G401.6 (cell line): ENCODE data around the gene TAAR1.
"Not testable (repeated sequence)": the region's sequence is repeated elsewhere in the genome, so short reads cannot be mapped to it uniquely, and the experiment has no call there.

Source experiments
- FAIRE-seq: peaks from 2 replicates; lab custom pipeline; 2012; peaks lifted over from hg19 to GRCh38; lab: Jason Lieb, UNC

TAAR1 gene, protein sequence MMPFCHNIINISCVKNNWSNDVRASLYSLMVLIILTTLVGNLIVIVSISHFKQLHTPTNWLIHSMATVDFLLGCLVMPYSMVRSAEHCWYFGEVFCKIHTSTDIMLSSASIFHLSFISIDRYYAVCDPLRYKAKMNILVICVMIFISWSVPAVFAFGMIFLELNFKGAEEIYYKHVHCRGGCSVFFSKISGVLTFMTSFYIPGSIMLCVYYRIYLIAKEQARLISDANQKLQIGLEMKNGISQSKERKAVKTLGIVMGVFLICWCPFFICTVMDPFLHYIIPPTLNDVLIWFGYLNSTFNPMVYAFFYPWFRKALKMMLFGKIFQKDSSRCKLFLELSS

DNA sequence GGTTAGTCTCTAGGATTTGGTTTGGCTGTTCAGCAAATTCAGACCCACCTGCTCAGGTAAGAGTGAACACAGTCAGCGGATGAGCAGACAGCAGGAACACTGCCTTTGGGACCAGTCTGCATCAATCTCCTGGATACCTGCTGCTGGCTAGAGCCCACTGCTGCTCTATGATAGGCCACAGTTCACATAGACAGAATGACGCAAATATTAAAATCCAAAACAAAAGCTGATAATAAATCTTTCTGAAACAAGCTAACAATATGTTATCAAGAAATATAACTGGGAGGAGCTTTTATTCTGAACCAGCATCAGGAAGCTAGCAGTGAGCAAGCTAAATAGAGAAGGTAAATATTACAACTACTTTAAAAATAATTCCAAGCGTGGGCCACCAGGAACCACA is at the start of gene TAAR1:
Gene TAAR1 (minus strand): TSS at position 101 of the 400 bp plus-strand sequence. CDS start 13,179 bp downstream, outside the sequence.
- FAIRE-seq, result no peak

GRCh38 chr6:132708771-132709170 is 49.8 kb upstream of the TAAR1 start:
- no peak for FAIRE-seq

DNA sequence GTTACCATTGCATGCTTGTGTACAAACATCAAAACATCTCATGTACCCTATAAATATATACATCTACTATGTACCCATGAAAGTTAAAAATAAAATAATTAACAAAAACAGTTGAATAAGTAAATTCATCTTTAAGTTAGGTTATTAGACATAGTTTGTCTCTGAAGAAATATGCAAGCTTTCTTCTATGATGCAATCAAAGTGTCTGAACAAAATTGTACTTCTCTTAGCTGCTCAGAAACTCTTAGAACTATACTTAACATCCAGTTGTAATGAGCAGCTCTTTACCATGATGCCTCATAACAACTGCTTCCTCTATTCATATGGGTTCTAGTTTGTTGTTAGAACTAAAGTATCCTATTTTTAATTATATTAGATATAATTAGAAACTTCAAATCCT is 49.0 kb upstream of the TAAR1 start:
- FAIRE-seq, result no peak

DNA sequence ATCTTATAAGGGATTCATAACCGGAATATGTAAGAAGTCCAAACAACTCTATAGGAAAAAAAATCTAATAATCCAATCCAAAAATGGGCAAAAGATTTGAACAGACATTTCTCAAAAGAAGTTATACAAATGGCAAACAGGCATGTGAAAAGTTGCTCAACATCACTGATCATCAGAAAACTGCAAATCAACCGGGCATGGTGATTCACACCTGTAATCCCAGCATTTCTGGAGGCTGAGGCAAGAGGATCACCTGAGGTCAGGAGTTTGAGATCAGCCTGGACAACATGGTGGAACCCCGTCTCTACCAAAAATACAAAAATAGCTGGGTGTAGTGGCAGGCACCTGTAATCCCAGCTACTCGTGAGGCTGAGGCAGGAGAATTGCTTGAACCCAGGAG is 47.8 kb upstream of the TAAR1 start:
- not testable (repeated sequence) for FAIRE-seq

- no peak for FAIRE-seq
These were observed 45.0 kb upstream of the TAAR1 start for GRCh38 chr6:132703936-132704335.

DNA sequence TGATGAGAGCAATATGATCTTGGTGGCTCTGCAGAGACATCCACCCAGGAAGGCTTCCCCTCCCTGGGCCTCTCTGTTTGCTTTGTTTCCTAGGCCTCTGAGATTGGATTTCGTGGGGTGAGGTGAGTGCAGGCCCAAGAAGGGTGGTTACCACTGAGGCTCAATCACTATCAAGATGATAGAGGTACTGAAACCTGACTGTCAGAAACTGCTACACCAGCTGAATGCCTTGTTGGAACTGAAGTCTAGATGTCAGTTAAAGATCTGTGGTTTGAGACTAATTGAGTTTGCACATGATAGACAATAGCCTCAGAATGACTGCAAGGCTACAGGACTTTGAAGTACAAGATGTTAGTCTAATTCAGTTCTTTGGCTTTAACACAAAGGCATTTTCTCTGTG is 39.6 kb upstream of the TAAR1 start:
- no peak for FAIRE-seq

- no peak for FAIRE-seq
These were observed 36.8 kb upstream of the TAAR1 start for GRCh38 chr6:132695773-132696172.

- no peak for FAIRE-seq
These were observed 34.5 kb upstream of the TAAR1 start for GRCh38 chr6:132693478-132693877.

DNA sequence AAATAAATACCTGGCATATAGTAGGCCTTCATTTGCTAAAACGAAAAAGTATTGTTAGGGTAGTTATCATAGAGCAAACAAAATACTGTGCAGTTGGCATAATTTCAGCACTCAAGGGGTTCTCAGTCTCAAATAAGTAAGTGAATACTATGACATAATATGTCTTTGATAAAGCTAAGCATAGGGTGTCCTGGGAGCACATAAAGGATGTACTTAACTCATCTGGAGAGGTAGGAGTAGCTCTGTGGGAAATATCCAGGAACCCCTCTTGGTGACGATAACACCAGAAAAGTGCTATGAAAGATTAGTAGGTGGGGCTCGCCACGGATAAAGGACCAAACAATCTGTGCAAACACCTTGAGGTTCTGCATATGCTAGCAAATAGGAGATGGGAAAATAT is 31.7 kb upstream of the TAAR1 start:
- no peak for FAIRE-seq

DNA sequence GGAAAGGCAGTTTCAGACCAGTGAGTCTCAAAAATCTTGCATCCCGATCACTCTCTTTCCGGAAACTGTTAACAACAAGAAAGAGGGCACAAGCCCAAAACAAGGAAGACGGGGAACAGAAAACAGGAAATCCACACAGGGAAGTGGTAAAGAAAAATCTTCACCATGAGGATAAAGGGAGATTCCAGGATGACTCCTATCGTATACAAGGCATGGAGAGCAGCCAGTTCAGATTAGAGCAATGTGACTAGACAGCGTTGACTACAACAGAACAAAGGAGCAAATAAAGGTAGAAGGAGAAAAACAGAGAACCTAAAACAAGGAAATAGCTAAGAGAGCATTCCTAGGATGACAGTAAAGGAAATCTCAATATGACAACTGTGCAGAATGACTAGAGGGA is 28.3 kb upstream of the TAAR1 start:
- FAIRE-seq, result no peak

DNA sequence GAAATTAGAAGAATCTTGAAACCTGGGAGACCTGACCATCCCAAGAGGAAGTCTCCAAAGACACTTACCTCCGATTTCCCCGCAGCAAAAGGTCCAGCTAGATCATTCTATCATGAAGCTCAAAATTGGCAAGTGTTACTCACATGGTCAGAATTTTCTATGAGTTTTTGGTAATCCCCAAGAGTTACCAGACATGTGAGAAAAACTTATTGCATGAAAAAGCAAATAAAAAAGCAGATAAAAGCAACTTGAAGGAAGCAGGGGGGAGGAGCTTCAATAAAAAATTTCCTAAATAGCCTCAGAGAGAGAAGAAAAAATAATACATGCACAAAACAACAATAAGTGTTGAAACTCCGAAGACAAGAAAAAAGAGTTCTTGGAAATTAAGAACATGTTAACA is 27.5 kb upstream of the TAAR1 start:
- FAIRE-seq, result no peak

- FAIRE-seq, result no peak
These were observed 26.0 kb upstream of the TAAR1 start for GRCh38 chr6:132685009-132685408.

- no peak for FAIRE-seq
These were observed 25.3 kb upstream of the TAAR1 start for GRCh38 chr6:132684272-132684671.

DNA sequence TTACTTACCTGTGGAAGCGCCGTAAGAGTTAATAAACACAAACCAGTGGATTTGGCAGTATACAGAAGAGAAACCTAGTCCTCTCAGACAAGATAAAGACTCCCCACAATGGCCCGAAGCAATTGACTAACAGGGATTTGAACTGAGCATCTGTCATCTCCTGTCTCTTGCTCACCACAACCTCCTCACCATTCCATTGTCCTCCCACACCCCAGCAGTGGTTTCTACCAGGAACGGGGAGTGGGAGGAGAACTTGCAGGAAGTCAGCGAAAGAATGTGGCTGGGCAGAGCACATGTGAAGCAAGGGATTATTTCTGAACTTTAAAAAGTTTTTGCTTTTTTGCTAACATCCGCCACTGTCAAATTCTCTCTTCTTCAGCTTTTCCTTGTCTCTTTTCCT is 24.6 kb upstream of the TAAR1 start:
- no peak for FAIRE-seq

GRCh38 chr6:132679094-132679493 is 20.1 kb upstream of the TAAR1 start:
- not testable (repeated sequence) for FAIRE-seq

DNA sequence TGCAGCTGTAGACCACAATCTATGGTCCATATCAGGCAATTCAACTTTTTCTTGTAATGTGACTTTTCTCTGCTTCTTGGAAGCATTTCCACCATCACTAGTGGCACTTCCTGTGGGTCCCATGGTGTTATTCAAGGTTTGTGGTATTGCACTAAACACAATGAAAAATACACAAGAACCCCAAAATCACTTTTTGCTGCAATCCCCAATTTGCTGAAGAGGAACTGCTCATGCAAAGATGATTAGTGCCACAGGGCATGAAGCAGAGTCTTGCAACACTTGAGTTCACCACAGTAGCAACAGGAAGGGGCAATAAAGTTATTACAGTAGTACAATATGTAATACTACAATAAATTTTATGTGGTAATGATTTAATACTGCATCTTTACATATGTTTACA is 16.8 kb upstream of the TAAR1 start:
- FAIRE-seq, result no peak

GRCh38 chr6:132675002-132675401 is 16.0 kb upstream of the TAAR1 start:
- no peak for FAIRE-seq

GRCh38 chr6:132673376-132674094 is 14.6 kb upstream of the TAAR1 start:
- no peak for FAIRE-seq

GRCh38 chr6:132671295-132671694 is 12.3 kb upstream of the TAAR1 start:
- FAIRE-seq, result no peak

- peak; percentile 87 for FAIRE-seq
These were observed 10.8 kb upstream of the TAAR1 start for GRCh38 chr6:132669690-132670291.

DNA sequence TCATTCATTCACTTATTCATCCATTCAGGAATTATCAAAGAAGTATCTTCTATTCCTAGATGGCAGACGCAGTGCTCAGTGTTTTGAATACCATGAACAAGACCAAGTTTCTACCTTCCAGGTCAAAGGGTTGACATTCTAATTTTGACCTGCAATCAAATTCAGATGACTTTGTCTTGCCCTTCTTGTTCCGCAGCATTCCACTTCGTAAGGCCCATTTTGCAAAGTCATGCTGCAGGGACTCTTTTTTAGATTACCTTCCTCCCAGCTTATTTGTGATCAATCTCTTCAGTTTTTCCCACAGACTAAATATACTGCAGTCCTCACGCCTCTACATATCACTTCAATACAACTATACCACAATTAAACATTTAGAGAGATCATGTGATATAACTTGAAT is 7.1 kb upstream of the TAAR1 start:
- FAIRE-seq, result no peak

- FAIRE-seq, result no peak
These were observed 5.5 kb upstream of the TAAR1 start for GRCh38 chr6:132664309-132665034.

DNA sequence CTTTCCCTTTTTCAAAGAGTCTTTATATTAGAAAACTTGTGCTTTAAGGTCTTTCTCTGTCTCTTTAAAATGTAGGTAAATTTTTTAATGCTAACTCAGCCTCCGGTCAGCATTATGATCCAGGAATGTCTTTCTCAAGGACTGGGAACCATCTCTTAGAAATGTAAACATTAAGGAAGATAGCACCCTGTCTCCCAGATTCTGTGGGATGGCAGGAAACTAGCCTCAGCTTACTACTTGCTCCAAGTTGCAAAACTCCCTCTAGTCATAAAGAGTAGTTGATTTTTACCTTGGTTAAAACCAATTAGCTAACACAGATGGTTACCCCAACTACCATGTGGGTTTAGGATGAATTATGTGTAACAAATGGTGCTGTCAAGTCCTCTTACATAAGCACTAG is 4.7 kb upstream of the TAAR1 start:
- no peak for FAIRE-seq
